Kasumi-1 (cell line): Measurements from ENCODE around the gene LGALS12.
"Not testable (repeated sequence)": the region's sequence is repeated elsewhere in the genome, so short reads cannot be mapped to it uniquely, and the experiment has no call there.

Experiments
- DNase-seq, 2 experiments: peaks; one replicate each; lab custom pipeline; 2025; lab: John Stamatoyannopoulos, UW

Gene LGALS12

GRCh38 chr11:63504933-63505586 lies 824 bp upstream of the LGALS12 start:
- peak; percentile 47 to 52 for DNase-seq

GRCh38 chr11:63506876-63507275 lies 992 bp downstream of the LGALS12 start:
- DNase-seq: no peak

- no peak for DNase-seq
These were observed 1.6 kb downstream of the LGALS12 start for GRCh38 chr11:63507511-63507910.

DNA sequence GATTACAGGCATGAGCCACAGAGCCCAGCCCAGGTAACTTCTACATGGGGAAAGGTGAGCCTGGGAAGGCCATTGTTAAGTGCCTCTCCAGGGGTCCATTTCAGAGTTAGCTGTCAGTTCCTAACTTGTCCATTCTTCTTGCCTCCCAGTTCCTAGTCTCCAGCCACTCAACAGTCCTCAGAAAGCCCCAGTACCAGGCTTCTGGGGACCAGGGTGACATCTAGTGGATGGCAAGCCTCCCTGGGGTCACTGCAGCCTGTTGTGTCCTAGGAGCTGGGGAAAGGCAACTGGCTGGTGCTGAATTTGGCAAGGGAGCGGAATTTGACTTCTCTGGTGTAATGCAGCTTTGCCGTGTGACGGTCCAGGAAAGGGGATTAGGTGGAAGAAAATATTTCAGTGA lies 2.1 kb downstream of the LGALS12 start:
- peak; percentile 68 to 74 for DNase-seq

- no peak for DNase-seq
These were observed 2.9 kb downstream of the LGALS12 start for GRCh38 chr11:63508745-63509144.

- DNase-seq: no peak
These were observed 4.6 kb downstream of the LGALS12 start for GRCh38 chr11:63510360-63511047.

- DNase-seq: no peak
These were observed 5.3 kb downstream of the LGALS12 start for GRCh38 chr11:63511048-63511748.

DNA sequence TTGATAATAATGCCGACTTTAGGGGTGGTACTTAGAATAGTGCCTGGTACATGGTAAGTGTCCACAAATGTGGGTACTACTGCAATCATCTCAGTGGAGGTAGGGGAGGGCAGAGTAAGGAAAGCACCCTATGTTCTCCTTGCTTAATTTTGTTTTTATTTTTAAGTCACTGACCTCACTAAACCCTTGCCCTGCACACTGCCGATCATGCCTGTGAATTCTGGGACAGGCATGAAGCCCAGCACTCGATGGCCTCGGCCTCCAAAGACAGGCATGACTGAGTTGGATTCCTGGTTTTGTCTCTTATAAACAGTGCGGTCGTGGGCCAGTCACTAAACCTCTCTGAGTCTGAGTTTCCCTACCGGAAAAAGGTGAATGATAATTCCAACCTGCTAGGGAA lies 6.9 kb downstream of the LGALS12 start:
- no peak for DNase-seq

GRCh38 chr11:63516109-63516508 lies 10.2 kb downstream of the LGALS12 start:
- DNase-seq: no peak

DNA sequence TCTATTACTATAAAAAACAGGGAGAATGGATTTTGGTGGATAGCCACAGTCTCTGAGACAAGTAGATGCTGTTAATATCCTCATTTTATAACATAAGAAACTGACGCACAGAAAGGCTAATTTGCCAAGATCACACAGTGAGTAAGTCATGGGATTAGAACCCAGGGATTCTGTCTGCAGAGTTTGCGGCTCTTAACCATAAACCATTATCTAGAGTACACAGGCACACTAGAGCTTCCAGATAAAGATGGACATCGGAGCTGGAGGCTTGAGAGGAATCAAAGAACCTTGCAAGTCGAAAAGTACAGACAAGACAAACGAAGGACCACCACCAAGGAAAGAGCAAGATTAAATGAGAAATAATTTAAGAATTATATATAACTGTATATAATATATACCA lies 11.3 kb downstream of the LGALS12 start:
- DNase-seq: no peak

GRCh38 chr11:63518548-63518947 lies 12.7 kb downstream of the LGALS12 start:
- no peak for DNase-seq

DNA sequence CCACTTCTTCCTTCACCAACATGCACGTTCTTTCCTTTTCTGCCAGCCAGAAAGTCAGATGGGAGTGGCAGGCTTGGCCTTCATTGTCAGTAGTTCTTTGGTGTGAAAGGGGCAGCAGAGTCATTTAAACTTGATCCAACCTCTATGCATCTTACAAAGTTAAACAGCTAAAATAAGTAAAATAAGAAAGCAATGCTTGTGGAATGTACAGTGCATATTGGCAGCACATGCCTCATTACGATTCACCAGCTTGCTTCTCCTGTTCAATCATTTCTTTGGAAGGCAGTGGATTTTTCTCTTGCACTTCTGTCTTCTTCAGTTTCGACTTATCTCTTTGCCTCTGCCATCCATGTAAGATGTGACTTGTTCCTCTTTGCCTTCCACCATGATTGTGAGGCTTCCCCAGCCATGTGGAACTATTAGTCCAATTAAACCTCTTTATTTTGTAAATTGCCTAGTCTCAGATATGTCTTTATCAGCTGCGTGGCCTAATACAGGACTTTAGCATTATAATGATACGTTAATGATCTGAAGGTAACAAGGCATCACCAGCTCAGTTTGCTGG lies 14.8 kb downstream of the LGALS12 start:
- no peak for DNase-seq

DNA sequence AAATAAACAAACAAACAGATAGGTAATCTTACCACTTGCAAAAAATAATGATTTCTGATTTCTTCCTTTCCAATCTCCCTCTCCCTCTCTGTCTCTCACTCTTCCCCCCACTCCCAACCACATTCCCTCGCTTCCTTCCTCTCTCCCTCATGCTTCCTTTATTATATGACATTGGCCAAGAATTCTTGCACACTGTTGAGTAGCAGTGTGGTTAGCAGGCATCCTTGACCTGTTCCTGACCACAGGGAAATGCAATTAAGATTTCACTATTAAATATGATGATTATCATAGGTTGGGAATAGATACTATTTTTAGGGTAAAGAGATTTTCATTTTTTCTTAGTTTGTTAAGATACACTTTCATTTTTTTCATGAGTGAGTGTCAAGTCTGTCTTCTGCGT lies 16.0 kb downstream of the LGALS12 start:
- DNase-seq: peak in 1 of 2 experiments; percentile 12

DNA sequence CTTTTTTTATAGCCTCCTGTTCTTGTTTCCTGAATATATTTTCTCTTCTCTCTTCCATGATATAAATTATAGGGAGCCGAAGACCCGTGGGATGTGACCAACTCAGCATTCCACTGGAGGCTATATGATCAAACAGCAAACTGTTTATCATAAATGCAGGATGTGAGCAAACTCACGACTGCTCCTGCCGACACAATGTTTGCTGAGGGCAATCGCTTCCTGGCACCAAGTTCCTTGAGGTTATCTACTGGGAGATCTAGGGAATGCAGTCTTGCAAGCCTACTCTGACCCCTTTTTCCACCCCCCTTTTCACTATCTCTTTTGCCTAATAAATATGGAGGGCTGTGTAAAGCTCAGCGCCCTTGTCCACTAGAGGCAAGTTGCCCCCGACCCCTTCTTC lies 17.3 kb downstream of the LGALS12 start:
- no peak for DNase-seq

DNA sequence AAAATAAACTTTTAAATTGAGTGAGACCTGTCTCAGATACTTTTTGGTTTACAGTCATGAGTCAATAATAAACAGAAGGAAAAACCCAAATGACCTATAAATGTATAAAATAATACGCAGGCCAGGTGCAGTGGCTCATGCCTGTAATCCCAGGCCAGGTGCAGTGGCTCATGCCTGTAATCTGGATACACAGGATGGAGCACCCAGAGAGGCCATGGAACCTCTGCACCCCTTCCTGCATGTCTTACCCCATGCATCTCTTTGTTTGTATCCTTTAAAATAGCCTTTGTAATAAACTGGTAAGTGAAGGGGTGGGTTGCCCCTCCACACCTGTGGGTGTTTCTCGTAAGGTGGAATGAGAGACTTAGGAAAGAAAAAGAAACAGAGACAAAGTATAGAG lies 21.8 kb downstream of the LGALS12 start:
- DNase-seq: no peak

DNA sequence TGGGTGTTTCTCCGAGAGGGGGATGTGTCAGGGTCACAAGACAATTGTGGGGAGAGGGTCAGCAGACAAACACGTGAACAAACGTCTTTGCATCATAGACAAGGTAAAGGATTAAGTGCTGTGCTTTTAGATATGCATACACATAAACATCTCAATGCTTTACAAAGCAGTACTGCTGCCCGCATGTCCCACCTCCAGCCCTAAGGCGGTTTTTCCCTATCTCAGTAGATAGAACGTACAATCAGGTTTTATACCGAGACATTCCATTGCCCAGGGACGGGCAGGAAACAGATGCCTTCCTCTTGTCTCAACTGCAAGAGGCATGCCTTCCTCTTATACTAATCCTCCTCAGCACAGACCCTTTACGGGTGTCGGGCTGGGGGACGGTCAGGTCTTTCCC lies 22.3 kb downstream of the LGALS12 start:
- not testable (repeated sequence) for DNase-seq

GRCh38 chr11:63528729-63529278 lies 22.9 kb downstream of the LGALS12 start:
- not testable (repeated sequence) for DNase-seq

DNA sequence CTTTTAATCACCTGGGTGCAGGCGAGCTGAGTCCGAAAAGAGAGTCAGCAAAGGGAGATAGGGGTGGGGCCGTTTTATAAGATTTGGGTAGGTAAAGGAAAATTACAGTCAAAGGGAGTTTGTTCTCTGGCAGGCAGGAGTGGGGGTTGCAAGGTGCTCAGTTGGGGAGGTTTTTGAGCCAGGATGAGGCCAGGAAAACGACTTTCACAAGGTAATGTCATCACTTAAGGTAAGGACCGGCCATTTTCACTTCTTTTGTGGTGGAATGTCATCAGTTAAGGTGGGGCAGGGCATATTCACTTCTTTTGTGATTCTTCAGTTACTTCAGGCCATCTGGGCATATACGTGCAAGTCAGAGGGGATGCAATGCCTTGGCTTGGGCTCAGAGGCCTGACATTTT lies 23.5 kb downstream of the LGALS12 start:
- not testable (repeated sequence) for DNase-seq

- DNase-seq: no peak
These were observed 24.1 kb downstream of the LGALS12 start for GRCh38 chr11:63530021-63530420.

- DNase-seq: peak; percentile 30 to 66
These were observed 25.3 kb downstream of the LGALS12 start for GRCh38 chr11:63531074-63531792.

DNA sequence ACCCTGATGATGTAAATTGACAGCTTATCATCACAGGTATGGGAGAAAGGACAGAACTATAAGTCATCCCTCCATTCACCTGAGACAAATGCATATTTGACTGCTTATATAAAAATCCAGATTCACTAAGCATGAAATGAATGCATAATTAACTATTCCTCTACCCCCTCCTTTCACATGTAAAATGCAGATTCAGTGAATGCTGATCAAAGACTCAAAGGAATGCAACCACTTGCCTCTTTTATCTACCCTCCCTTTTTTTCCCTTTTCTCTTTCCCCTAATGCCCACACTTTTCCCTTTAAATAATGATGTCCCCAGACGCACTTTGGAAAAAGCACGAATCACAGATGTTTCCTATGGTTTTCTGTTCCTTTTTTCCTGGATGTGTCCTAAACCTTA lies 26.2 kb downstream of the LGALS12 start:
- DNase-seq: no peak
